ENCODE results near the gene CHST11. TPM values are rescaled to one million over a fixed set of nuclear protein-coding genes. Genes with fewer than 3 reads are reported as not detected.

Gene CHST11
- total RNA-seq, 1 experiment from 2014 or later = 1.1 TPM

DNA sequence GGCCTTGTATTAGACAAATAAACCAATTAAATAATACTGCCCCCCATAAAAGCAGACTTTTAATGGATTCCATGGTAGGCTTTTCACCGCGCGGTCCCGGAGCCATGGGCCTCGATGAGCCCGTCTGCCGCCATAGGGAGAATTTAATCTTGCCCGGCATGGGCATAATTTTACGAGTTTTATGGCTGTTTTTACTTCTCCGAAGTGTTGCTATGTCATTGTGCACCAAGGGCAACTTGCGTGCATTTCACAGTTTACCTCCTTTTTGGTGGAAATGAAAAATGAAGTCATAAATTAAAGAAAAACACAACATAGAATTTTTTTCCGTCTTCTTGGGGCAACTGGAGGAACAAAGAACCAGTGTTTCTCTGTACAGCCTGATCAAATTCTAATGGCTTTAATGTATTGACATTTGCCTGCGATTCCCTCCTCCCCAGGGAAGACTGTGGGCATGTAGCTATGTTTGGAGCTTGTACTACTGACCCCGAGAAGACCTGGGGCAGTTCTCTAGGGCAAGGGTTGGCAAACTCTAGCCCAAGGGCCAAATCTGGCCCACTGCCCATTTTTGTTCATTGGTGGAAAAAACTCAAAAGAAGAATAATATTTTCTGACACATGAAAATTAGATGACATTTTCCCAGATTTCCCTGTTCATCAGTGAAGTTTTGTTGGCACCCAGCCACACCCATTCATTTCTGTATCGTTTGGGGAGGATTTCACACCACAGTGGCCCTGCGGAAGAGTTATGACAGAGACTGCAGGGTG lies 142.7 kb downstream of the CHST11 start:
- H3K36me3 Mint-ChIP-seq (ENCODE audit: insufficient read depth, unreplicated experiment) = no peaks in the 10 kb centered on the region
- DNase-seq = no peak
- intact Hi-C loops (cut with micrococcal nuclease; ENCODE audit: unreplicated experiment) = no loop called here
- peaks cover 12% of the 10 kb centered on the region for H3K4me1 Mint-ChIP-seq (ENCODE audit: low read depth, unreplicated experiment)
- H3K27ac Mint-ChIP-seq (ENCODE audit: unreplicated experiment) = no peak overlapping the region
- H3K9me3 Mint-ChIP-seq (ENCODE audit: low read depth, unreplicated experiment) = no peaks in the 10 kb centered on the region
- CTCF ChIA-PET = interaction anchor here (0.5 kb wide), 1 partner anchor 17 kb away, joined by 4 read pairs; no protein-coding TSS in a partner anchor
- BruUV-seq (replicated peaks) = no TSS peak
- peaks cover 15% of the 10 kb centered on the region for H3K27me3 Mint-ChIP-seq (ENCODE audit: unreplicated experiment)
- TF ChIP-seq, protein P1, sequence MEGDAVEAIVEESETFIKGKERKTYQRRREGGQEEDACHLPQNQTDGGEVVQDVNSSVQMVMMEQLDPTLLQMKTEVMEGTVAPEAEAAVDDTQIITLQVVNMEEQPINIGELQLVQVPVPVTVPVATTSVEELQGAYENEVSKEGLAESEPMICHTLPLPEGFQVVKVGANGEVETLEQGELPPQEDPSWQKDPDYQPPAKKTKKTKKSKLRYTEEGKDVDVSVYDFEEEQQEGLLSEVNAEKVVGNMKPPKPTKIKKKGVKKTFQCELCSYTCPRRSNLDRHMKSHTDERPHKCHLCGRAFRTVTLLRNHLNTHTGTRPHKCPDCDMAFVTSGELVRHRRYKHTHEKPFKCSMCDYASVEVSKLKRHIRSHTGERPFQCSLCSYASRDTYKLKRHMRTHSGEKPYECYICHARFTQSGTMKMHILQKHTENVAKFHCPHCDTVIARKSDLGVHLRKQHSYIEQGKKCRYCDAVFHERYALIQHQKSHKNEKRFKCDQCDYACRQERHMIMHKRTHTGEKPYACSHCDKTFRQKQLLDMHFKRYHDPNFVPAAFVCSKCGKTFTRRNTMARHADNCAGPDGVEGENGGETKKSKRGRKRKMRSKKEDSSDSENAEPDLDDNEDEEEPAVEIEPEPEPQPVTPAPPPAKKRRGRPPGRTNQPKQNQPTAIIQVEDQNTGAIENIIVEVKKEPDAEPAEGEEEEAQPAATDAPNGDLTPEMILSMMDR (IDR thresholded peaks at IDR 0.05; ENCODE audit: unreplicated experiment) = no peak
- H3K4me3 Mint-ChIP-seq (ENCODE audit: low read depth, unreplicated experiment) = no peak overlapping the region

DNA sequence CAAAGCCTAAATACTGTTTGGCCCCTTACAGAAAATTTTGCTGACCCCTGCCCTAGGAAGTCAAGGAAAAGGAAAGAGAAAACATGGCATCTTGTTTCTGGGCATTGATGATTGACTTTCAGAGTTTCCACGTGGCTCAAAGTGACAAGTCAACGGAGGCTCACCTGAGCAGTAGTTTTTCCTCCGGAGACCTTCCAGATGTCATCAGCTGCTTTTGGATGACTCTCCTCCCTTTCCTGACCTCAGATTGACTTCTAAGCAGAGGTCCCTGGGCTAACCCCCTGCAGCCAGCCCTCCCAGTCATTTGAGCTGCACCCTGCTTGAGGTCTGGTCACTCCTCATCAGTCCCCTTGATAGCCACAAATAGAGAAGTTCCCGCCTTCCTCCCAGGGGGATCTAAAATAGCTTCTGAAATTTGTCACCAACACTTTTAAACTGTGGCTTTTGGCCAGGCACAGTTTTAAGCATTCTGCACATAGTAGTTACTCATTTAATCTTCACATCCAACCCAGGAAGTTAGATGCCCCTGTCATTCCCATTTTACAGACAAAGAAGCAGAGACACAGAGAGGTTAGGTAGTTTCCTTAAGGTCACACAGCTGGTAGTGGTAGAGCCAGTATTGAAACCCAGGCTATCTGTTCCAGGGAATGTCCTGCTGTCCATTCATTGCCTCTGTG lies 143.4 kb downstream of the CHST11 start:
- BruUV-seq (replicated peaks) = no TSS peak
- intact Hi-C loops (cut with micrococcal nuclease; ENCODE audit: unreplicated experiment) = no loop called here
- TF ChIP-seq, protein P1 (IDR thresholded peaks at IDR 0.05; ENCODE audit: unreplicated experiment) = no peak
- H3K36me3 Mint-ChIP-seq (ENCODE audit: insufficient read depth, unreplicated experiment) = no peaks in the 10 kb centered on the region
- H3K27ac Mint-ChIP-seq (ENCODE audit: unreplicated experiment) = no peak overlapping the region
- DNase-seq = no peak
- H3K4me1 Mint-ChIP-seq (ENCODE audit: low read depth, unreplicated experiment) = peaks cover 15% of the 10 kb centered on the region
- no peaks in the 10 kb centered on the region for H3K9me3 Mint-ChIP-seq (ENCODE audit: low read depth, unreplicated experiment)
- peaks cover 15% of the 10 kb centered on the region for H3K27me3 Mint-ChIP-seq (ENCODE audit: unreplicated experiment)
- CTCF ChIA-PET = no interaction called here
- H3K4me3 Mint-ChIP-seq (ENCODE audit: low read depth, unreplicated experiment) = no peak overlapping the region

GRCh38 chr12:104600790-104601739 lies 144.3 kb downstream of the CHST11 start:
- Mint-ChIP-seq H3K27ac (ENCODE audit: unreplicated experiment) (no peak overlapping the region), H3K9me3 (ENCODE audit: low read depth, unreplicated experiment) (no peaks in the 10 kb centered on the region), H3K4me1 (ENCODE audit: low read depth, unreplicated experiment) (peaks cover 15% of the 10 kb centered on the region), H3K4me3 (ENCODE audit: low read depth, unreplicated experiment) (no peak overlapping the region), H3K27me3 (ENCODE audit: unreplicated experiment) (peaks cover 10% of the 10 kb centered on the region), H3K36me3 (ENCODE audit: insufficient read depth, unreplicated experiment) (no peaks in the 10 kb centered on the region)
- DNase-seq = no peak
- CTCF ChIA-PET = no interaction called here
- TF ChIP-seq, protein P1 (IDR thresholded peaks at IDR 0.05; ENCODE audit: unreplicated experiment) = no peak
- intact Hi-C loops (cut with micrococcal nuclease; ENCODE audit: unreplicated experiment) = no loop called here
- no TSS peak for BruUV-seq (replicated peaks)

- BruUV-seq (replicated peaks) = no TSS peak
- TF ChIP-seq, protein P1 (IDR thresholded peaks at IDR 0.05; ENCODE audit: unreplicated experiment) = no peak
- Mint-ChIP-seq H3K27ac (ENCODE audit: unreplicated experiment) (no peak overlapping the region), H3K27me3 (ENCODE audit: unreplicated experiment) (no peaks in the 10 kb centered on the region), H3K36me3 (ENCODE audit: insufficient read depth, unreplicated experiment) (no peaks in the 10 kb centered on the region), H3K9me3 (ENCODE audit: low read depth, unreplicated experiment) (no peaks in the 10 kb centered on the region), H3K4me1 (ENCODE audit: low read depth, unreplicated experiment) (peaks cover 15% of the 10 kb centered on the region), H3K4me3 (ENCODE audit: low read depth, unreplicated experiment) (no peak overlapping the region)
- intact Hi-C loops (cut with micrococcal nuclease; ENCODE audit: unreplicated experiment) = no loop called here
- DNase-seq = no peak
- CTCF ChIA-PET = no interaction called here
Observed at GRCh38 chr12:104602406-104602805, 145.7 kb downstream of the CHST11 start.
